ENCODE results near the gene HOXD12. TPM values are rescaled to one million over a fixed set of nuclear protein-coding genes. Genes with fewer than 3 reads are reported as not detected.
A peak's percentile ranks its signal among the peaks of the same experiment; 100 is the strongest.

The HOXD12 gene
- total RNA-seq, 2 donors from 2014 or later: not detected

DNA sequence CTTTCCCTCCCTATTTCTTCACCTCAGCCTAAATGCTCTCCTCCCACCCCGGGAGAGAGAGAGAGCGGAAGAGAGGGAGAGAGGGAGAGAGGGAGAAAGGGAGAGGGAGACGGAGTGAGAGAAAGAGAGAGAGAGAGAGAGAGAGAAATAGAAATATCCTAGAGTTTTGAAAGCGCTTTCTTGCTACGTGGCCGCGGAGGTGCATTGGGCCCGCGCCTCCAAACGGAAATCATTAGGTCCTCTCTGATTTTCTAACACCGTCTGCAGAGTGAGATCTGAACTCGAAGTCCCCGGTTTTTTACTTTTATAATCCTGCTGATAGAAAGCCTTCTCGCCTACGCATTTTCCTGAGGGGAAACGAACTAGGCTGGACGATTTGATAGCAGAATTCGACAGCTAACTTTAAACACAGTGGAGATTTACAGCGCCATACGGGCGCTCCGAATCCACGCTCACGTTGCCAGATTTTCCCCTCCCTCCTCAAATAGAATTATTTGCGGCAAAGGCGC lies 14.9 kb upstream of the HOXD12 start:
- DNase-seq (ENCODE audit: low spot score): no peak
- peaks cover 4 to 19% of the 10 kb centered on the region in 2 donors for H3K4me1 ChIP-seq (ENCODE audit: control insufficient read depth in 1 of 2, low read depth in 2 of 2)
- H3K4me3 ChIP-seq: no peak overlapping the region
- no peak for ATAC-seq (ENCODE audit: insufficient number of reproducible peaks, low FRiP score, low read depth)
- H3K36me3 ChIP-seq: no peaks in the 10 kb centered on the region
- peaks cover 64% of the 10 kb centered on the region for H3K27me3 ChIP-seq (replicated peaks; ENCODE audit: insufficient read depth)
- no peak for TF ChIP-seq CTCF (IDR thresholded peaks at IDR 0.05)
- no peaks in the 10 kb centered on the region for H3K9me3 ChIP-seq
- H3K27ac ChIP-seq: no peak overlapping the region

GRCh38 chr2:176085120-176085788 lies 14.3 kb upstream of the HOXD12 start:
- no peak for TF ChIP-seq CTCF (IDR thresholded peaks at IDR 0.05)
- no peak for DNase-seq (ENCODE audit: low spot score)
- no peak for ATAC-seq (ENCODE audit: insufficient number of reproducible peaks, low FRiP score, low read depth)

DNA sequence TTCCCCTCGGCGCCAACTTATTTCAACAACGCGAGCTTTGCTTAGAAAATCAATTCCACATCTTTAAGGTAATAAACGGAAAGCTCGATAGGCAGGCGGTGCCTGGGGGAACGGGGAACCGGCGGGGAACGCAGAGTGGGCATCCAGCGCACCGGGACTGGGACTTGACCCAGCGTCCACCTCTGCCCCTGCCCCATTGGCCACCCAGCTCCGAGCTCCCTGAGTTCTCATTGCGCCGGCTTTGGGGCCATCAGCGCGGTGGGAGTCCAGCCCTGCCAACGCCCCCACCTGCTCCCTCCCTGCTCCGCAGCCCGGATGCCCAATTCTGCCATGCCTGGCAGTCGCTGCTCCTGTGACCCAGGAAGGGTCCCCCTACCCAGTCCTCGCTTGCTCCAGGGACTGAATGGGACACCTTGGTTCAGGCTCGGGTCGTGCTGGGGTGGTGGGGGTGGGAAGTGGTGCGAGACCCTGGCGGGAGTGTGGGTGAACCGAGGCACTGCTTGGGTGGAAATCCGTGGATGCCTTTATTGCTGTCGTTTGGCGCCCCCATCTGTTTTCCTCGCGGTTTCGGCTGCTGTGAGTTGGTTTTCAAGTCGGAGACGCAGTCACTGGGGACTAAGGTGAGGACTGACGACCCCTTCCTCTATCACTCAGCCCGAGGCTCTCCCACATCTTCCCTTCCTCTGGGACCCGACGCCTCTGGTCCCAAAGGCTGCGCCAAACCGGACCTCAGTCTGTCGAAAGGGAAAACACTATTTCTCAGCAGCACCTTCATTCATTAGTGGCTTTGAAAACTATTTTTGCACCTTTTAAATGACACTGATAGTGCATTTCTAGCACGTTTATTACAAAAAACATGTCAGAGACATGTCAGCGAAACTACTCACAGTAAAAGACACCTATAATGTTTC lies 13.5 kb upstream of the HOXD12 start:
- ATAC-seq (ENCODE audit: insufficient number of reproducible peaks, low FRiP score, low read depth) (no peak), DNase-seq (ENCODE audit: low spot score) (no peak)
- Histone ChIP-seq H3K9me3 (no peaks in the 10 kb centered on the region), H3K27me3 (replicated peaks; ENCODE audit: insufficient read depth) (peaks cover 70% of the 10 kb centered on the region), H3K4me3 (peak overlapping the region; percentile 46), H3K36me3 (no peaks in the 10 kb centered on the region), H3K4me1 (ENCODE audit: control insufficient read depth in 1 of 2, low read depth in 2 of 2) (peaks cover 4 to 8% of the 10 kb centered on the region in 2 donors), H3K27ac (no peak overlapping the region)
- TF ChIP-seq CTCF (IDR thresholded peaks at IDR 0.05): peak; percentile 28

More at GRCh38 chr2:176085120-176085788, 14.3 kb upstream of the HOXD12 start:
- H3K27me3 ChIP-seq (replicated peaks; ENCODE audit: insufficient read depth): peaks cover 67% of the 10 kb centered on the region
- no peak overlapping the region for H3K27ac ChIP-seq
- H3K4me1 ChIP-seq (ENCODE audit: control insufficient read depth in 1 of 2, low read depth in 2 of 2): peaks cover 4 to 14% of the 10 kb centered on the region in 2 donors
- no peaks in the 10 kb centered on the region for H3K36me3 ChIP-seq
- H3K4me3 ChIP-seq: no peak overlapping the region
- no peaks in the 10 kb centered on the region for H3K9me3 ChIP-seq

DNA sequence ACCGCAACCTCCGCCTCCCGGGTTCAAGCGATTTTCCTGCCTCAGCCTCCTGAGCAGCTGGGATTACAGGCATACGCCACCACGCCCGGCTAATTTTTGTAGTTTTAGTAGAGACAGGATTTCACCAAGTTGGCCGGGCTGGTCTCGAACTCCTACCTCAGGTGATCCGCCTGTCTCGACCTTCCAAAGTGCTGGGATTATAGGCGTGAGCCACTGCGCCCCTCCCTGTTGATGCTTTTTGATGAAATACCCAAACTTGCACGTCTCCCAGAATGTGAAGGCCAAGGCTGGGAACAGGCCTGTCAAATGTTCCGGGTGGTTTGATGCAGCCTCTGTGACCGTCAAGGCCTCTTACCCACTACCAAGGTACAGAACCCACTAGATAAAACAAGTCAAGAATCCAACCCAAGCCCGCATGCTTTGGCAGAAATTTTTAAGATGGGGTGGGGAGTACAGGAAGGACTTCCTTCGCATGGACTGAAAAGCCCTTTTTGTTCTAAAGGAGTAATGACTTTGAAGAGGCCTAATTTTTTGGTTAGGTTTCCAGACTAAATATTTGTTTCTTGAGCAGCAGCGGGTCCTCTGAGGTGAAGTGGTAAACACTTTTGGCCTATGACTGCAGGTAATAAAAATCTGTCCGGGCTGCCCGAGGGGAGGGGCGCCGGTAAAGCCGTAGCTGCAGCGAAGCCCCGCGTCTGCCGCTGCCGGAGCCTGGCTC lies 12.1 kb upstream of the HOXD12 start:
- DNase-seq (ENCODE audit: low spot score) (no peak), ATAC-seq (ENCODE audit: insufficient number of reproducible peaks, low FRiP score, low read depth) (no peak)
- H3K9me3 ChIP-seq: no peaks in the 10 kb centered on the region
- H3K4me3 ChIP-seq: peak overlapping the region; percentile 53
- TF ChIP-seq CTCF (IDR thresholded peaks at IDR 0.05): no peak
- H3K27ac ChIP-seq: no peak overlapping the region
- H3K27me3 ChIP-seq (replicated peaks; ENCODE audit: insufficient read depth): peaks cover 65% of the 10 kb centered on the region
- peaks cover 4 to 9% of the 10 kb centered on the region in 2 donors for H3K4me1 ChIP-seq (ENCODE audit: control insufficient read depth in 1 of 2, low read depth in 2 of 2)
- no peaks in the 10 kb centered on the region for H3K36me3 ChIP-seq
